PC-3 (cell line): ENCODE data around the gene JAG2. TPM values are rescaled to one million over a fixed set of nuclear protein-coding genes. Genes with fewer than 3 reads are reported as not detected.

Experiments used
- ATAC-seq: fragments of 200-7000 bp; cut with Tn5 transposase; 2 replicates; pipeline ENCODE4 v1.9.1; 2020; ENCODE audit warnings: mild to moderate bottlenecking, moderate library complexity
- BruUV-seq: library from RNA; stranded (reverse); fragments of 400-500 nt; replicated peaks from 2 replicates; lab custom pipeline; 2021; lab: Mats Ljungman, UMichigan
- CTCF ChIA-PET: fragments of 300-600 bp; sonication (Branson Sonifier 250); formaldehyde crosslinking; loops from one replicate; lab custom pipeline; 2022; ENCODE audit warnings: antibody characterized with exemption; lab: Charles Lee
- POLR2A ChIA-PET: fragments of 300-600 bp; sonication (Branson Sonifier 250); formaldehyde crosslinking; loops from one replicate; lab custom pipeline; 2022; ENCODE audit warnings: antibody characterized with exemption; ENCODE audit not compliant: unreplicated experiment; lab: Charles Lee
- DNase-seq: peaks from one replicate; pipeline ENCODE4 v3.0.0-alpha.2; 2015
- H2AFZ ChIP-seq: fragments of 300-600 bp; sonication (generic); 2 replicates; pipeline ENCODE4 v1.6.0; 2016; ENCODE audit warnings: antibody characterized with exemption, low read length
- H3F3A ChIP-seq: fragments of 300-600 bp; sonication (generic); one replicate; pipeline ENCODE4 v1.6.0; 2017; ENCODE audit warnings: antibody characterized with exemption, low read length, control low read depth, mild to moderate bottlenecking; ENCODE audit not compliant: unreplicated experiment
- H3K27ac ChIP-seq: fragments of 300-600 bp; sonication (generic); 2 replicates; pipeline ENCODE4 v1.5.1; 2016; ENCODE audit warnings: mild to moderate bottlenecking, low read length
- H3K27me3 ChIP-seq: fragments of 300-600 bp; sonication (generic); 2 replicates; pipeline ENCODE4 v1.6.1; 2016; ENCODE audit warnings: low read length, mixed read lengths
- H3K36me3 ChIP-seq: fragments of 300-600 bp; sonication (generic); 2 replicates; pipeline ENCODE4 v1.6.1; 2016; ENCODE audit warnings: low read depth, mixed run types, low read length, mixed read lengths
- H3K4me1 ChIP-seq: fragments of 300-600 bp; sonication (generic); 2 replicates; pipeline ENCODE4 v1.5.1; 2016; ENCODE audit warnings: low read length; ENCODE audit not compliant: insufficient read depth
- H3K4me2 ChIP-seq: fragments of 300-600 bp; sonication (generic); 2 replicates; pipeline ENCODE4 v1.6.0; 2016; ENCODE audit warnings: low read length
- H3K4me3 ChIP-seq: fragments of 300-600 bp; sonication (generic); 2 replicates; pipeline ENCODE4 v1.5.1; 2016; ENCODE audit warnings: mild to moderate bottlenecking, low read length, mixed read lengths
- H3K79me2 ChIP-seq: fragments of 300-600 bp; sonication (generic); 2 replicates; pipeline ENCODE4 v1.6.1; 2017; ENCODE audit warnings: low read length, mixed read lengths
- H3K9ac ChIP-seq: fragments of 300-600 bp; sonication (generic); 2 replicates; pipeline ENCODE4 v1.6.0; 2016; ENCODE audit warnings: mild to moderate bottlenecking, low read length
- H3K9me2 ChIP-seq: fragments of 300-600 bp; sonication (generic); replicated peaks from 2 replicates; pipeline ENCODE4 v1.6.1; 2016; ENCODE audit warnings: mixed run types, low read length, mixed read lengths
- H3K9me3 ChIP-seq: fragments of 300-600 bp; sonication (generic); 2 replicates; pipeline ENCODE4 v1.6.1; 2016; ENCODE audit warnings: low read length, mixed read lengths
- H4K20me1 ChIP-seq: fragments of 300-600 bp; sonication (generic); 2 replicates; pipeline ENCODE4 v1.6.1; 2016; ENCODE audit warnings: low read length, mixed read lengths
- CTCF ChIP-seq: fragments of 300-600 bp; sonication (generic); conservative IDR thresholded peaks from 2 replicates; pipeline ENCODE4 v1.5.1; 2017; ENCODE audit warnings: antibody characterized with exemption, low read depth, mild to moderate bottlenecking, low read length
- EZH2 ChIP-seq: fragments of 300-600 bp; sonication (generic); IDR thresholded peaks from one replicate; pipeline ENCODE4 v1.6.1; 2017; ENCODE audit warnings: antibody characterized with exemption, mild to moderate bottlenecking, low read length; ENCODE audit not compliant: unreplicated experiment
- EZH2phosphoT487 ChIP-seq: fragments of 300-600 bp; sonication (generic); IDR thresholded peaks from 2 replicates; pipeline ENCODE4 v1.6.1; 2018; ENCODE audit warnings: mild to moderate bottlenecking, antibody characterized with exemption, low read length, borderline replicate concordance
- intact Hi-C: fragments of 100-400 bp; cut with micrococcal nuclease; formaldehyde crosslinking; loops from 2 replicates; pipeline ENCODE4 v1.9.0; 2023
- total RNA-seq: library from RNA; depleted of rRNA; stranded (reverse); fragments of >200 nt; gene quantifications from 2 replicates; pipeline ENCODE4 v1.2.3, GENCODE V29; 2014

JAG2 gene
- total RNA-seq, 1 experiment from 2014 or later, result 57.1 TPM

GRCh38 chr14:105153739-105154475 lies 14.7 kb downstream of the JAG2 start:
- Histone ChIP-seq H3F3A (no peaks in the 10 kb centered on the region), H3K9me2 (no peaks in the 10 kb centered on the region), H3K27me3 (no peaks in the 10 kb centered on the region), H3K27ac (no peak overlapping the region), H3K4me3 (no peak overlapping the region), H3K36me3 (no peaks in the 10 kb centered on the region), H3K79me2 (0 out of 2 replicates have a peak, but pooled peaks cover 4% of the 10 kb centered on the region), H3K4me2 (no peak overlapping the region), H4K20me1 (no peaks in the 10 kb centered on the region), H2AFZ (no peak overlapping the region), H3K4me1 (no peaks in the 10 kb centered on the region), H3K9ac (no peak overlapping the region), H3K9me3 (no peaks in the 10 kb centered on the region)
- no peak for DNase-seq
- intact Hi-C loops, result no loop called here
- ChIA-PET CTCF (no interaction called here), POLR2A (no interaction called here)
- peak; percentile 37 for ATAC-seq
- TF ChIP-seq EZH2 (no peak), CTCF (no peak), EZH2phosphoT487 (no peak)
- no TSS peak for BruUV-seq

- Histone ChIP-seq H2AFZ (no peak overlapping the region), H3K4me1 (no peaks in the 10 kb centered on the region), H3K9ac (no peak overlapping the region), H3K4me2 (no peak overlapping the region), H4K20me1 (no peaks in the 10 kb centered on the region), H3K9me3 (no peaks in the 10 kb centered on the region), H3K4me3 (no peak overlapping the region), H3F3A (no peaks in the 10 kb centered on the region), H3K27me3 (no peaks in the 10 kb centered on the region), H3K9me2 (no peaks in the 10 kb centered on the region), H3K36me3 (no peaks in the 10 kb centered on the region), H3K27ac (no peak overlapping the region), H3K79me2 (0 out of 2 replicates have a peak, but pooled peaks cover 2% of the 10 kb centered on the region)
- ChIA-PET POLR2A (no interaction called here), CTCF (no interaction called here)
- intact Hi-C loops, result no loop called here
- TF ChIP-seq CTCF (no peak), EZH2phosphoT487 (no peak), EZH2 (no peak)
- no TSS peak for BruUV-seq
- no peak for DNase-seq
- peak; percentile 75 for ATAC-seq
Measured at GRCh38 chr14:105153331-105153731, 15.2 kb downstream of the JAG2 start.

- no peaks in the 10 kb centered on the region for H3K4me1 ChIP-seq
- H2AFZ ChIP-seq, result no peak overlapping the region
- no peaks in the 10 kb centered on the region for H3F3A ChIP-seq
- H3K79me2 ChIP-seq, result no peaks in the 10 kb centered on the region
- H3K4me3 ChIP-seq, result no peak overlapping the region
- TF ChIP-seq CTCF (no peak), EZH2 (no peak), EZH2phosphoT487 (no peak)
- H3K9ac ChIP-seq, result no peak overlapping the region
- BruUV-seq, result no TSS peak
- no peaks in the 10 kb centered on the region for H3K9me3 ChIP-seq
- ChIA-PET POLR2A (no interaction called here), CTCF (no interaction called here)
- ATAC-seq (no peak), DNase-seq (no peak)
- H3K9me2 ChIP-seq, result no peaks in the 10 kb centered on the region
- H3K27me3 ChIP-seq, result no peaks in the 10 kb centered on the region
- no peak overlapping the region for H3K27ac ChIP-seq
- H3K4me2 ChIP-seq, result no peak overlapping the region
- intact Hi-C loops, result no loop called here
- H4K20me1 ChIP-seq, result no peaks in the 10 kb centered on the region
- no peaks in the 10 kb centered on the region for H3K36me3 ChIP-seq
Measured at GRCh38 chr14:105152794-105153241, 15.8 kb downstream of the JAG2 start.
